Left lung (tissue), 10 donors: ENCODE measurements around the gene SPI1. TPM values are rescaled to one million over a fixed set of nuclear protein-coding genes. Genes with fewer than 3 reads are reported as not detected.

Experiments used
- ATAC-seq: fragments of 200-7000 bp; cut with Tn5 transposase; one replicate; pipeline ENCODE4 v1.9.1; 2020; ENCODE audit warnings: moderate library complexity
- DNase-seq, 4 donors: peaks; one replicate each; pipeline ENCODE4 v3.0.0-alpha.2; 2013 to 2020
- H3K27ac ChIP-seq, 2 donors: fragments of 200-600 bp; sonication (generic) in 1 of 2; one replicate each; pipeline versions ENCODE4 v1.5.0 to v1.8.0; 2020 to 2021
- H3K27me3 ChIP-seq, 2 donors: fragments of 200-600 bp; sonication (generic) in 1 of 2; one replicate each; pipeline versions ENCODE4 v1.5.0 to v1.8.0; 2020 to 2021
- H3K36me3 ChIP-seq, 2 donors: fragments of 200-600 bp; sonication (generic) in 1 of 2; one replicate each; pipeline versions ENCODE4 v1.5.0 to v1.8.0; 2020 to 2021
- H3K4me1 ChIP-seq, 2 donors: fragments of 200-600 bp; one replicate each; pipeline ENCODE4 v1.8.0; 2021
- H3K4me3 ChIP-seq, 2 donors: fragments of 200-600 bp; sonication (generic) in 1 of 2; one replicate each; pipeline versions ENCODE4 v1.5.0 to v1.8.0; 2020 to 2021; ENCODE audit warnings: mild to moderate bottlenecking in 1 of 2
- H3K9me3 ChIP-seq, 2 donors: fragments of 200-600 bp; sonication (generic) in 1 of 2; one replicate each; pipeline versions ENCODE4 v1.5.0 to v1.8.0; 2020 to 2021
- intact Hi-C, 2 donors: fragments of 100-400 bp; cut with DNase I; formaldehyde crosslinking; loops; one replicate each; pipeline versions ENCODE4 v1.11.2 to v1.14.2; 2022
- polyA plus RNA-seq, 6 donors: library from polyadenylated mRNA; unstranded; fragments of 120-200 nt; gene quantifications; one replicate each; pipeline ENCODE4 v1.2.1, GENCODE V29; 2013; ENCODE audit not compliant: insufficient read length in 6 of 6
- total RNA-seq, 2 donors: library from RNA; stranded (reverse); fragmentation: NEBNext Ultra II Directional; extraction: Animal tissue kit (Norgen Biotek cat#: 25700); gene quantifications; one replicate each; pipeline ENCODE4 v1.2.1, GENCODE V29; 2021
- TF ChIP-seq, protein P1 (sequence below), 2 donors: fragments of 200-600 bp; sonication (generic) in 1 of 2; IDR thresholded peaks; one replicate each; pipeline versions ENCODE4 v1.5.0 to v1.8.0; 2021; ENCODE audit warnings: antibody characterized with exemption in 2 of 2
- donor health status: DM: no; HTN: yes; CAD: no.
- donor health status: DM: no; HTN: no; CAD: no.

SPI1 gene
- total and polyA plus RNA-seq, 8 donors, result 4.9 to 194 (median 6.2) TPM

DNA sequence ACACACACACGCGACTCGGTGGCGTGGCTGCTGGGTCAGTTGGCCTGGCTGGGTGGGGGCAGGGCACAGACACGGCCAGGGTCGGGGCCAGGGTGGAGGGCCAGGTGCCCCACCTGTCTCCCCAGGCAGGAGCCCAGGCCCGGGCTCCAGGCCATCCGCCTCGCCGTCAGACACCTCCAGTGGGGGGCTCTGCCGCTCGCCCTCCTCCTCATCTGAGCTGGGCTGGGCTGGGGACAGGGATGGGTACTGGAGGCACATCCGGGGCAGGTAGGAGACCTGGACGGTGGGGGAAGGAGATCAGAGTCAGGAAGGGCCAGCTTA, 19.7 kb downstream of the SPI1 start:
- DNase-seq (no peak), ATAC-seq (no peak)
- no peaks in the 10 kb centered on the region for H3K27me3 ChIP-seq
- H3K27ac ChIP-seq, result peak overlapping the region in 1 of 2 donors; percentile 43
- H3K36me3 ChIP-seq, result peaks cover 0 to 58% of the 10 kb centered on the region in 2 donors
- H3K9me3 ChIP-seq, result no peaks in the 10 kb centered on the region
- TF ChIP-seq, protein P1, sequence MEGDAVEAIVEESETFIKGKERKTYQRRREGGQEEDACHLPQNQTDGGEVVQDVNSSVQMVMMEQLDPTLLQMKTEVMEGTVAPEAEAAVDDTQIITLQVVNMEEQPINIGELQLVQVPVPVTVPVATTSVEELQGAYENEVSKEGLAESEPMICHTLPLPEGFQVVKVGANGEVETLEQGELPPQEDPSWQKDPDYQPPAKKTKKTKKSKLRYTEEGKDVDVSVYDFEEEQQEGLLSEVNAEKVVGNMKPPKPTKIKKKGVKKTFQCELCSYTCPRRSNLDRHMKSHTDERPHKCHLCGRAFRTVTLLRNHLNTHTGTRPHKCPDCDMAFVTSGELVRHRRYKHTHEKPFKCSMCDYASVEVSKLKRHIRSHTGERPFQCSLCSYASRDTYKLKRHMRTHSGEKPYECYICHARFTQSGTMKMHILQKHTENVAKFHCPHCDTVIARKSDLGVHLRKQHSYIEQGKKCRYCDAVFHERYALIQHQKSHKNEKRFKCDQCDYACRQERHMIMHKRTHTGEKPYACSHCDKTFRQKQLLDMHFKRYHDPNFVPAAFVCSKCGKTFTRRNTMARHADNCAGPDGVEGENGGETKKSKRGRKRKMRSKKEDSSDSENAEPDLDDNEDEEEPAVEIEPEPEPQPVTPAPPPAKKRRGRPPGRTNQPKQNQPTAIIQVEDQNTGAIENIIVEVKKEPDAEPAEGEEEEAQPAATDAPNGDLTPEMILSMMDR (IDR thresholded peaks at IDR 0.05), result no peak
- intact Hi-C loops, result no loop called here
- peaks cover 0 to 57% of the 10 kb centered on the region in 2 donors for H3K4me1 ChIP-seq
- no peak overlapping the region for H3K4me3 ChIP-seq

DNA sequence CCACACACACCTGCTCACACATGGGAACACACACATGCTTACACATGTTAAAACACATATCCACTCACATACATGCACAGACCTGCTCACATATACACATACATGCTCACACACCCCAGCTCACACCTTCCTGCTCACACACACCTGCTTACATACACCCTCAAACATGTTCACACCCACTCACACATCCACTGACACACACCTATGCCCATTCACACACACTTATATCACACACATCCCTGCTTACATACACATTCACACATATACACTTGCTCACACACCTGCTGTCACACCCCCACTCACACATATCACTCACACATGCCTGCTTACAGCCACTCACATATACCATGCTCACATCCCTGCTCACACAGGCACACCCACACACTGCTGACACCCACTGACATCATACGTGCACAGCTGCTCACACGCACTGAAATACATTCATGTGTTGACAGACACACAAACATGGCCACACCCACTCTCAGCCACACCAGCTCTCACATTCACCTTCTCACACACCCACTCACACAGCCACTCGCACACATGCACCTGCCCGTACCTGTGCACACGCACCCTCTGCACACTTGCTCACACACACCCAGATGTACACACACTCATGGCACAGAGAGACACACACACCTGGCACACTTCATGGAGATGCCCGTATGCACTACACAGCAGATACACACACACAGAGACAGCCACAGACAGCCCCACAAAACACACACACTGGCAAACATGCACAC, 20.2 kb downstream of the SPI1 start:
- DNase-seq, result no peak
- H3K4me3 ChIP-seq, result no peak overlapping the region
- no peak overlapping the region for H3K27ac ChIP-seq
- intact Hi-C loops, result no loop called here
- ATAC-seq, result no peak
- peaks cover 0 to 52% of the 10 kb centered on the region in 2 donors for H3K4me1 ChIP-seq
- H3K36me3 ChIP-seq, result peaks cover 0 to 59% of the 10 kb centered on the region in 2 donors
- no peaks in the 10 kb centered on the region for H3K27me3 ChIP-seq
- TF ChIP-seq, protein P1 (IDR thresholded peaks at IDR 0.05), result no peak
- no peaks in the 10 kb centered on the region for H3K9me3 ChIP-seq

DNA sequence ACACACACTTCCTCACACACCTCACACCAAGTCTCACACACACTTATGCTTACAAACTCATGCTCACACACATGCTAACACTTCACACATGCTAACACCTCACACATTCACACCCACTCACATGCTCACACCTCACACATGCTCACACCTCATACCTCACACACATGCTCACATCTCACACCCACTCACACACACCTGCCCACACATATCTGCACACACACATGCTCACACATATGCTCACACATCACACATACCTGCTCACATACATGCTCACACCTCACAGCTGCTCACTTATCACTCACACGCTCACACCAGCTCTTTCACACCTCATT, 21.4 kb downstream of the SPI1 start:
- no peaks in the 10 kb centered on the region for H3K27me3 ChIP-seq
- DNase-seq, result no peak
- no peak overlapping the region for H3K4me3 ChIP-seq
- H3K36me3 ChIP-seq, result peaks cover 0 to 59% of the 10 kb centered on the region in 2 donors
- H3K27ac ChIP-seq, result no peak overlapping the region
- ATAC-seq, result no peak
- intact Hi-C loops, result no loop called here
- peaks cover 0 to 40% of the 10 kb centered on the region in 2 donors for H3K4me1 ChIP-seq
- TF ChIP-seq, protein P1 (IDR thresholded peaks at IDR 0.05), result no peak
- no peaks in the 10 kb centered on the region for H3K9me3 ChIP-seq

DNA sequence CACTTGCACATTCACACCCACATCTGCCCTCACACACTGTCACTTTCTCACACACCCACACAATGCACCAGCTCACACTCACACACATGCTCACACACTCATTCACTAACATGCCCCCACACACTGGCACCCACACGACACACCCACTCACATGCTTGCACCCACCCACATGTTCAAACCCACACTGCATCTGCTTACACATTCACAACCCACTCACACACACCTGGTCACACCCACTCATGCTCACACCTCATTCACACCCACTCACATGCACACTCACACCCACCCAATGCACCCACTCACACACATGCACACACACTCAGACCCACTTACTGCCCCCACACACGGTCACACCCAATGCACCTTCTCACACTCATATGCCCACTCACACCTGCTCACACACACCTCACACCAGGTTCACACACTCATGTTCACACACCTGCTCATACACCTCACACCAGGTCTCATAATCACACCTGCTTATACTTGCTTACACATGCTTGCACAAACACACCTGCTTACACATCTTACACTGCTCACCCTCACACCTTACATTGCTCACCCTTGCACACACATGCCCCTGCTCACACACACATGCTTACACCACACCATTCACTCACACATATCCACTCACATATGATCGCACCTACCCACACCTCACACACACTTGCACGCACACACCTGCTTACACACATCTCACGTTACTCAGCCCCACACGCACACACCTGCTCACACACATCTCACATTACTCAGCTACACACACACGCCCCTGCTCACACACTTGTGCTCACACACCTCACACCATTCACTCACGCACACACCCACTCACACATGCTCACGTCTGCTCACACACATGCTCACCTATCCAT, 22.0 kb downstream of the SPI1 start:
- peaks cover 0 to 59% of the 10 kb centered on the region in 2 donors for H3K36me3 ChIP-seq
- intact Hi-C loops, result no loop called here
- TF ChIP-seq, protein P1 (IDR thresholded peaks at IDR 0.05), result no peak
- no peak overlapping the region for H3K4me3 ChIP-seq
- no peak for DNase-seq
- no peaks in the 10 kb centered on the region for H3K27me3 ChIP-seq
- ATAC-seq, result no peak
- no peaks in the 10 kb centered on the region for H3K9me3 ChIP-seq
- H3K4me1 ChIP-seq, result peaks cover 0 to 34% of the 10 kb centered on the region in 2 donors
- H3K27ac ChIP-seq, result no peak overlapping the region
